K562 (cell line): Measurements from ENCODE around the gene FAM219A. TPM values are rescaled to one million over a fixed set of nuclear protein-coding genes. Genes with fewer than 3 reads are reported as not detected.

ENCODE experiments used
- ATAC-seq: fragments of 200-7000 bp; cut with Tn5 transposase; 3 replicates; pipeline ENCODE4 v1.9.1; 2020; ENCODE audit warnings: moderate library complexity
- BruUV-seq: library from RNA; stranded (reverse); fragments of 400-500 nt; replicated peaks from 2 replicates; lab custom pipeline; 2021; lab: Mats Ljungman, UMichigan
- CTCF ChIA-PET: fragments of 300-600 bp; formaldehyde crosslinking; extraction: SDS; loops from one replicate; lab custom pipeline; 2021; ENCODE audit warnings: low intra/inter-chr PET ratio; lab: Yijun Ruan, JAX
- POLR2A ChIA-PET: fragments of 300-600, 350-650 bp; sonication (Branson Sonifier 250); formaldehyde crosslinking; extraction: SDS; loops from one replicate; lab custom pipeline; 2021; ENCODE audit warnings: antibody characterized with exemption, inconsistent platforms; lab: Yijun Ruan, JAX
- DNase-seq, 4 experiments: peaks; one replicate each; pipeline versions ENCODE4 v3.0.0 to v3.0.0-alpha.2; 2011 to 2018; ENCODE audit warnings: low spot score in 3 of 4, mixed read lengths in 3 of 4; ENCODE audit errors: extremely low read depth in 1 of 4
- FAIRE-seq: peaks from 2 replicates; lab custom pipeline; 2011; peaks lifted over from hg19 to GRCh38; lab: Jason Lieb, UNC
- H2AFZ ChIP-seq: 2 replicates; pipeline ENCODE4 v1.6.0; 2011; ENCODE audit warnings: low read depth, low read length, control low read depth, inconsistent platforms
- H3K27ac ChIP-seq: fragments of 200-600 bp; 3 replicates; pipeline ENCODE4 v1.8.0; 2011; ENCODE audit warnings: low read depth, mild to moderate bottlenecking, control low read depth, inconsistent platforms, low read length, moderate library complexity, mixed read lengths; ENCODE audit errors: extremely low read depth
- H3K27me3 ChIP-seq, 2 experiments: fragments of 300-600 bp in 1 of 2; 2 replicates in 1 of 2; 3 replicates in 1 of 2; pipeline versions ENCODE4 v1.6.0 to v1.8.0; 2011; ENCODE audit warnings: inconsistent platforms in 2 of 2, low read length in 2 of 2, mild to moderate bottlenecking in 1 of 2, mixed read lengths in 1 of 2, moderate library complexity in 1 of 2; ENCODE audit not compliant: control insufficient read depth in 2 of 2, insufficient read depth in 2 of 2
- H3K36me3 ChIP-seq: fragments of 300-600 bp; 3 replicates; pipeline ENCODE4 v1.8.0; 2011; ENCODE audit warnings: mild to moderate bottlenecking, low read length, inconsistent platforms; ENCODE audit not compliant: control insufficient read depth, insufficient read depth
- H3K4me1 ChIP-seq, 2 experiments: fragments of 200-600 bp in 1 of 2; replicated peaks in 1 of 2; 2 replicates in 1 of 2; 3 replicates in 1 of 2; pipeline versions ENCODE4 v1.5.1 to v1.8.0; 2011; ENCODE audit warnings: inconsistent platforms in 2 of 2, low read length in 2 of 2, mild to moderate bottlenecking in 1 of 2, mixed read lengths in 1 of 2, moderate library complexity in 1 of 2; ENCODE audit not compliant: control insufficient read depth in 2 of 2, insufficient read depth in 2 of 2
- H3K4me2 ChIP-seq: 2 replicates; pipeline ENCODE4 v1.6.1; 2011; ENCODE audit warnings: low read length, control low read depth, inconsistent platforms, mixed read lengths; ENCODE audit not compliant: insufficient read depth
- H3K4me3 ChIP-seq: fragments of 200-600 bp; sonication (generic), shearing (Covaris generic); 2 replicates; pipeline ENCODE4 v1.5.1; 2016; ENCODE audit warnings: control low read depth, inconsistent platforms
- H3K79me2 ChIP-seq: fragments of 200-600 bp; 3 replicates; pipeline ENCODE4 v1.8.0; 2011; ENCODE audit warnings: low read length, inconsistent platforms; ENCODE audit not compliant: control insufficient read depth, insufficient read depth
- H3K9ac ChIP-seq, 2 experiments: 2 replicates each; pipeline versions ENCODE4 v1.6.0 to v1.6.1; 2011; ENCODE audit warnings: low read depth in 2 of 2, low read length in 2 of 2, control low read depth in 1 of 2, inconsistent platforms in 1 of 2, mild to moderate bottlenecking in 1 of 2, mixed read lengths in 1 of 2; ENCODE audit not compliant: insufficient read depth in 1 of 2
- H3K9me1 ChIP-seq: one replicate; pipeline ENCODE4 v1.6.0; 2011; ENCODE audit warnings: inconsistent platforms, mild to moderate bottlenecking, low read length, moderate library complexity; ENCODE audit not compliant: control insufficient read depth, insufficient read depth
- H3K9me3 ChIP-seq: replicated peaks from 2 replicates; pipeline ENCODE4 v1.5.1; 2011; ENCODE audit warnings: low read depth, low read length, inconsistent platforms; ENCODE audit not compliant: control insufficient read depth, insufficient read depth
- H4K20me1 ChIP-seq: replicated peaks from 2 replicates; pipeline ENCODE4 v1.6.1; 2011; ENCODE audit warnings: low read length, inconsistent platforms, mixed read lengths; ENCODE audit not compliant: control insufficient read depth, insufficient read depth
- ARID2 ChIP-seq: fragments of 450-650 bp; IDR thresholded peaks from 2 replicates; pipeline ENCODE4 v1.6.1; 2017; ENCODE audit warnings: antibody characterized with exemption, mild to moderate bottlenecking
- BRD4 ChIP-seq: fragments of 200-600 bp; sonication (generic); IDR thresholded peaks from 2 replicates; pipeline ENCODE4 v1.6.1; 2017; ENCODE audit warnings: inconsistent platforms
- CHCHD3 ChIP-seq: fragments of 250-450 bp; sonication (Bioruptor Pico); IDR thresholded peaks from 2 replicates; pipeline ENCODE4 v2.1.2; 2022; ENCODE audit warnings: mild to moderate bottlenecking
- KDM2B ChIP-seq: fragments of 250-450 bp; sonication (Bioruptor Pico); IDR thresholded peaks from 2 replicates; pipeline ENCODE4 v1.8.0; 2021; ENCODE audit warnings: mild to moderate bottlenecking, moderate library complexity
- MAFG ChIP-seq: fragments of 450-650 bp; conservative IDR thresholded peaks from 2 replicates; pipeline ENCODE4 v1.6.1; 2016; ENCODE audit warnings: missing genetic modification characterization, missing compliant biosample characterization
- NELFE ChIP-seq: IDR thresholded peaks from 2 replicates; pipeline ENCODE4 v1.6.1; 2011; ENCODE audit warnings: mild to moderate bottlenecking; ENCODE audit not compliant: insufficient read depth, insufficient read length
- SRSF7 ChIP-seq: fragments of 200-400 bp; formaldehyde crosslinking; optimal IDR thresholded peaks from 2 replicates; pipeline ENCODE3; 2017; ENCODE audit warnings: mild to moderate bottlenecking, low read depth, low read length
- SRSF9 ChIP-seq: fragments of 200-400 bp; formaldehyde crosslinking; IDR thresholded peaks from 2 replicates; pipeline ENCODE4 v1.6.1; 2017; ENCODE audit warnings: low read depth, low read length, borderline replicate concordance
- TCFL5 ChIP-seq: fragments of 250-450 bp; sonication (Bioruptor Pico); conservative IDR thresholded peaks from 2 replicates; pipeline ENCODE4 v1.6.1; 2021; ENCODE audit warnings: mild to moderate bottlenecking, moderate library complexity, matching md5 sums
- ZFPM2 ChIP-seq: fragments of 250-450 bp; sonication (Bioruptor Pico); IDR thresholded peaks from 2 replicates; pipeline ENCODE4 v1.5.1; 2022; ENCODE audit warnings: mild to moderate bottlenecking
- ZNF174 ChIP-seq: fragments of 250-450 bp; sonication (Bioruptor Pico); IDR thresholded peaks from 2 replicates; pipeline ENCODE4 v1.4.0; 2020; ENCODE audit warnings: mild to moderate bottlenecking
- ZNF197 ChIP-seq: fragments of 200-800 bp; sonication (Bioruptor generic); IDR thresholded peaks from 2 replicates; pipeline ENCODE4 v1.6.1; 2016; ENCODE audit warnings: low read depth, missing genetic modification characterization, missing compliant biosample characterization
- ZNF699 ChIP-seq: fragments of 250-450 bp; sonication (Bioruptor Pico); IDR thresholded peaks from 2 replicates; pipeline ENCODE4 v1.8.0; 2021; ENCODE audit warnings: mild to moderate bottlenecking, moderate library complexity; ENCODE audit not compliant: insufficient replicate concordance
- ZNF785 ChIP-seq: fragments of 250-450 bp; sonication (Bioruptor Pico); IDR thresholded peaks from 2 replicates; pipeline ENCODE4 v1.4.0; 2020; ENCODE audit warnings: mild to moderate bottlenecking
- WGBS: fragments of 100-300 bp; shearing (Covaris generic); methylation state at CpG from one replicate; pipeline ENCODE4 v1.1.6; 2016; ENCODE audit warnings: low coverage, mixed read lengths; ENCODE audit not compliant: insufficient coverage; ENCODE audit errors: missing lambda C conversion rate; 5-methylcytosine and 5-hydroxymethylcytosine counted together
- in situ Hi-C: fragments of 300-500 bp; cut with MboI; formaldehyde crosslinking; loops from 4 replicates; pipeline ENCODE4 v1.15.0; 2018; ENCODE audit warnings: inconsistent platforms, mixed read lengths
- intact Hi-C: fragments of 100-400 bp; cut with micrococcal nuclease; formaldehyde crosslinking; loops from 2 replicates; pipeline ENCODE4 v1.14.2; 2022
- polyA plus RNA-seq, 8 experiments: library from polyadenylated mRNA; depleted of rRNA in 4 of 8; stranded (reverse) in 5 of 8; unstranded in 3 of 8; fragments of >200 nt; fragmentation: Nextera tagmentation in 2 of 8; fragmentation: Illumina TruSeq in 1 of 8; extraction: Ambion mirVana in 2 of 8; extraction: Trizol in 1 of 8; gene quantifications; 2 replicates each; pipeline versions ENCODE4 v1.2.1 to v1.2.3, GENCODE V29; 2011 to 2014; ENCODE audit warnings: inconsistent platforms in 1 of 8, missing spikeins in 1 of 8
- total RNA-seq, 7 experiments: library from RNA; depleted of rRNA in 6 of 7; stranded (reverse); fragments of >200 nt in 6 of 7; fragmentation: Illumina TruSeq in 2 of 7; extraction: Trizol in 2 of 7; gene quantifications; 2 replicates each; pipeline versions ENCODE4 v1.2.1 to v1.2.3, GENCODE V29; 2011 to 2021; ENCODE audit warnings: low replicate concordance in 1 of 7
- TF ChIP-seq, protein P1 (sequence below): fragments of 250-450 bp; sonication (Bioruptor Pico); IDR thresholded peaks from 2 replicates; pipeline ENCODE4 v1.5.0; 2021
- TF ChIP-seq, protein P2 (sequence below): fragments of 250-450 bp; sonication (Bioruptor Pico); IDR thresholded peaks from 2 replicates; pipeline ENCODE4 v1.5.0; 2021; ENCODE audit warnings: mild to moderate bottlenecking, moderate library complexity
- TF ChIP-seq, protein P3 (sequence below): sonication (generic); formaldehyde crosslinking; IDR thresholded peaks from 2 replicates; pipeline ENCODE4 v1.8.0; 2022; ENCODE audit warnings: mild to moderate bottlenecking, missing genetic modification reagents

FAM219A gene
- total and polyA plus RNA-seq, 9 of the 15 experiments (the other 6 are each of a cell fraction or from before 2014, with no cell fraction given) = 0.63 to 8.6 (median 2.9) TPM

GRCh38 chr9:34383904-34384303 is 74.5 kb downstream of the FAM219A start (continued):
- TF ChIP-seq TCFL5 (CRISPR knock-in tag) (no peak), KDM2B (CRISPR knock-in tag) (no peak), MAFG (tag) (no peak), CHCHD3 (CRISPR knock-in tag) (no peak), NELFE (no peak), ARID2 (no peak)

GRCh38 chr9:34382879-34383278 is 75.5 kb downstream of the FAM219A start:
- H3K4me3 ChIP-seq = no peak overlapping the region
- H4K20me1 ChIP-seq = no peaks in the 10 kb centered on the region
- in situ Hi-C loops = no loop called here
- H3K4me2 ChIP-seq = no peak overlapping the region
- no peak overlapping the region for H3K27ac ChIP-seq
- no peak for DNase-seq
- no peaks in the 10 kb centered on the region for H3K36me3 ChIP-seq
- intact Hi-C loops = no loop called here
- ChIA-PET POLR2A (no interaction called here), CTCF (no interaction called here)
- FAIRE-seq = no peak
- WGBS = 19% methylated on average over 3 of the region's 3 CpGs
- no TSS peak for BruUV-seq
- H3K27me3 ChIP-seq = no peaks in the 10 kb centered on the region
- no peak for ATAC-seq
- no peaks in the 10 kb centered on the region for H3K9me1 ChIP-seq
- no peaks in the 10 kb centered on the region for H3K79me2 ChIP-seq
- no peak overlapping the region for H2AFZ ChIP-seq
- H3K9ac ChIP-seq = no peak overlapping the region
- peaks cover 13 to 21% of the 10 kb centered on the region in 2 experiments; a peak in 4 of 5 replicates for H3K4me1 ChIP-seq
- H3K9me3 ChIP-seq = no peaks in the 10 kb centered on the region
- TF ChIP-seq ZNF785 = no peak
- TF ChIP-seq, protein P1, sequence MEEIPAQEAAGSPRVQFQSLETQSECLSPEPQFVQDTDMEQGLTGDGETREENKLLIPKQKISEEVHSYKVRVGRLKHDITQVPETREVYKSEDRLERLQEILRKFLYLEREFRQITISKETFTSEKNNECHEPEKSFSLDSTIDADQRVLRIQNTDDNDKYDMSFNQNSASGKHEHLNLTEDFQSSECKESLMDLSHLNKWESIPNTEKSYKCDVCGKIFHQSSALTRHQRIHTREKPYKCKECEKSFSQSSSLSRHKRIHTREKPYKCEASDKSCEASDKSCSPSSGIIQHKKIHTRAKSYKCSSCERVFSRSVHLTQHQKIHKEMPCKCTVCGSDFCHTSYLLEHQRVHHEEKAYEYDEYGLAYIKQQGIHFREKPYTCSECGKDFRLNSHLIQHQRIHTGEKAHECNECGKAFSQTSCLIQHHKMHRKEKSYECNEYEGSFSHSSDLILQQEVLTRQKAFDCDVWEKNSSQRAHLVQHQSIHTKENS (CRISPR knock-in tag) = no peak
- TF ChIP-seq ZNF174 (CRISPR knock-in tag) = no peak
- no peak for TF ChIP-seq CHCHD3 (CRISPR knock-in tag)
- TF ChIP-seq SRSF9 = no peak
- no peak for TF ChIP-seq ZNF197 (CRISPR knock-in tag)
- TF ChIP-seq, protein P2, sequence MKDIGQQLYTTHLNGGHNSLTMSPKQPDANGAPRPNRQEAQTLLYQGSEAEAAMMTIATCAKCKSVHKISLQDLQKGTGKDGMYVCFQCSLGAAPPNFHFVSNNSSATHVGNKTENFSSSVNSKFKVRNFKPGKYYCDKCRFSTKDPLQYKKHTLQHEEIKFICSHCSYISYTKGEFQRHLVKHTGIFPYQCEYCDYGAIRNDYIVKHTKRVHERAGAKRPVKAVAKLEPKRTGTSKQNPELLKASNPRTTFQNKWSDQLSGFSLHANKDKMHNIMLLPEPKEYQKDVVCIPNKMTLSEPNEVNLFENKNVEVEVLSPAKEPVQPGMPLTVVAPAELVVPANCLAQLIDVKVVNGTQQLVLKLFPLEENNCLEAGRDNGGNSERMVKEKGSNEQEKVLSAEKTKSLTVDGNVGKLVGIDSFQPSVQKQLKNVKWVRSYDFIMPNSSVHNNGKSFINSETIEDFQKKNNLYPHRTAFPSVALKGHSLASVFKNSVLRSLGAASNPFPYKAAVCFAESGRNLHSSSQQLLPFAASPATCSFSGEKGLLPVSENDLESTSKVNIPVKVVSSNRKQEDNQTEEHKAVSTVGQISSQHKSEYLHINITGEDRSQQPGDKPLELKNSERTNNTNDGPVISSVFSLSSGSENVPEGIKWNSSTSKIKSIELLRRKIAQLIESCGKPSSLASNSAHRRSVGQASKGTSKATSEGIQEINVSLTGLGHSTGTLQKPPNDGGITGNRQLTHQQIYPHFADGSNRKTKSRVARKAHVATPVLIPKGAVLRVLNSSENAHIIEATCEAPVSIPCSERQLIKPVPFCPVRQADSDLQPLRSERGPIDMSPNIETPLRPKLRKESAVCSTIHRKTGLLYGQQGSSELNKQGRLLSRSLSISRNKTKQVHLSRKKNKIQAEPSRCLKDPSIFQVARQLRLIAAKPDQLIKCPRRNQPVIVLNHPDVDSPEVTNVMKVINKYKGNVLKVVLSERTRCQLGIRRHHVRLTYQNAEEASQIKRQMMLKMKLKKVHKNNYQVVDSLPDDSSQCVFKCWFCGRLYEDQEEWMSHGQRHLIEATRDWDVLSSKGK (CRISPR knock-in tag) = no peak
- no peak for TF ChIP-seq BRD4
- no peak for TF ChIP-seq ZNF699
- no peak for TF ChIP-seq ZFPM2
- no peak for TF ChIP-seq SRSF7
- TF ChIP-seq, protein P3, sequence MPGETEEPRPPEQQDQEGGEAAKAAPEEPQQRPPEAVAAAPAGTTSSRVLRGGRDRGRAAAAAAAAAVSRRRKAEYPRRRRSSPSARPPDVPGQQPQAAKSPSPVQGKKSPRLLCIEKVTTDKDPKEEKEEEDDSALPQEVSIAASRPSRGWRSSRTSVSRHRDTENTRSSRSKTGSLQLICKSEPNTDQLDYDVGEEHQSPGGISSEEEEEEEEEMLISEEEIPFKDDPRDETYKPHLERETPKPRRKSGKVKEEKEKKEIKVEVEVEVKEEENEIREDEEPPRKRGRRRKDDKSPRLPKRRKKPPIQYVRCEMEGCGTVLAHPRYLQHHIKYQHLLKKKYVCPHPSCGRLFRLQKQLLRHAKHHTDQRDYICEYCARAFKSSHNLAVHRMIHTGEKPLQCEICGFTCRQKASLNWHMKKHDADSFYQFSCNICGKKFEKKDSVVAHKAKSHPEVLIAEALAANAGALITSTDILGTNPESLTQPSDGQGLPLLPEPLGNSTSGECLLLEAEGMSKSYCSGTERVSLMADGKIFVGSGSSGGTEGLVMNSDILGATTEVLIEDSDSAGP (CRISPR knock-in tag) = no peak
